ENCODE results near the gene APOM. TPM values are rescaled to one million over a fixed set of nuclear protein-coding genes. Genes with fewer than 3 reads are reported as not detected.

The APOM gene
- 0.40 and 0.46 TPM in 2 replicates for total RNA-seq

DNA sequence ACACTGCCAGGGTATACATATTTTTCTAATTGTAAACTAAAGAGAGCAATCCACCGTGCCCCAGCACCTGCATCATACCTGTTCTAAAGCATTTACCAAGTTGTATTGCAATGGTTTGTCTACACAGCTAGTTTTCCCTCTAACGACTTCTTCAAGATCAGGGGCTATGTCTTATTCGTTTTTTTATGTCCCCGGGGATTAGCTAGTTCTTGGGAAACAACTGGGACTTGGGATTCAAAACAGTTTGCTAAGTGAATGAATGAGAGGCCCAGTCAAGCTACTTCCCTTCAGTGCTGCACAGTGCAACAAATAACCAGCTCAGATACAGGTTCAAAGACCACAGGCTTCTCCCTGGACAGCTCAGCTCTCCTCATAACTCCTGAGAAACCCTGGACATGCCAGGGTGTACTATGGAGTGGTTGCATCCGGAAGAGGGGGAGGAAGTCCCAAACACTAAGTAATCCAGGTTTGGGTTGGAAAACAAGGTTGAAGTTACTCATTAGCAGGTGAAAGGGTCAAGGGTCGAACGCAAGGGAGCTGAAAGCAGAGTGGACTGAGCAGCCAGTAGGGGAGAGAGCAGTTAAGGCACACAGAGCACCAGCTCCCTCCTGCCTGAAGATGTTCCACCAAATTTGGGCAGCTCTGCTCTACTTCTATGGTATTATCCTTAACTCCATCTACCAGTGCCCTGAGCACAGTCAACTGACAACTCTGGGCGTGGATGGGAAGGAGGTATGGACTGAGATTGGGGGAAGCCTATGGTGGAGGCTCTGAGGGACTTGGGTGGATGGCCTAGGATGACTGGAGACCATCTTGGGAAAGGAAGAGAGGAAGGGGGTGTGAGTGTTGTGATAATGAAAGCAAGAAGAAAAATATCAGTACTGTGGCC, at the start of gene APOM:
Gene APOM, plus strand, starts transcription at position 546 of the 889 bp plus-strand sequence. Its CDS starts 73 bp downstream, at position 619.
- no peak for DNase-seq (ENCODE audit: low read depth, low spot score)

DNA sequence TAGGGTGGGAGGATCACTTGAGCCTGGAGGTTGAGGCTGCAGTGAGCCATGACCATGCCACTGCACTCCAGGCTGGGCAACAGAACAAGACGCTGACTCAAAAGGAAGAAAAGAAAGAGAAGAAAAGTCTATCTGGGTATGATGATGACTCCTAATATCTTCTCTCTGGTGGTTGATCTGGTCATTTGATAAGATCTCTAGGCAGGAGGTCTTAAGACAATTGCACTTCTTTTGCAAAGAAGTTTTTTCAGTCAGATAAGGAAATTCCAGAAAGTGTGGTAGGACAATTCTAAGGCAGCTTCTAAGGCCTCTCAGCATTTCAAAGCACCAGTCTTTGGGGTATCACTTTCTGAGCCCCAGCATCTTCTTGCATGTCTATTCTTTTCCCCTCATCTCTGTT, 48.4 kb upstream of the APOM start:
- DNase-seq (ENCODE audit: low read depth, low spot score): no peak

DNA sequence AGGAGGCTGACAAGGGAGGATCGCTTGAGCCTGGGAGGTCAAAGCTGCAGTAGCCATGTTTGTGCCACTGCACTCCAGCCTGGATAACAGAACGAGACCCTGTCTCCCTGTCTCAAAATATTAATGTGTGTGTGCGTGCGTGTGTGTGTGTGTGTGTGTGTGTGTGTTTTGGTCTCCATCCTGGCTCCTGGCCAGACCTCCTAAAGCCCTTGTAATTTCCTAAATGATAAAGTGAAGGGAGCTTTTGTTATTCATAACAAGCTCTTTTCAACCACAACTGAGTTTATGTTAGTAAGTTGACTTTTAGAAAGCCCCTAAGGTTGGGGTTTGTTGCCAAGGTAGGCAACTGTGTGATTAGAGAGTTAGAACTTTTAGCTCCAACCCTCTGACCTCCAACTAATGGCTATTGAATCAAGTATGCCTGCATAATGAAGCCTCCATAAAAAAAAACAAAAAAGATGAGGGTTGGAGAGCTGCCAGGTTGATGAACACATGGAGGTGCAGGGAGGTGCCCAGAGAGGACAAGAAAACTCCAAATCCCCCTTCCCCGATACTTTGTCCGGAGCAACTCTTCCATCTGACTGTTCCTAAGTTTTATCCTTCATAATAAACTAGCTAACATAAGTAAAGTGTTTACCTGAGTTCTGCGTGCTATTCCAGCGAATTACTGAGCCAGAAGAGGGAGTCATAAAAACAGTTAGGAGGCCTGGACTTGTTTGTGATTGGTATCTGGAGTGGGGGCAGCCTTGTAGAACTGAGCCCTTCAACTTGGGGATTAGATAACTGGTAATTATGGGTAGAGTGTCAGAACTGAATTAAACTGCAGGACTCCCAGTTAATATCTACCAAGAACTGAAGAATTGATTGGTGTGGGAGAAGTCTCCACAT, 45.9 kb upstream of the APOM start:
- no peak for DNase-seq (ENCODE audit: low read depth, low spot score)

DNA sequence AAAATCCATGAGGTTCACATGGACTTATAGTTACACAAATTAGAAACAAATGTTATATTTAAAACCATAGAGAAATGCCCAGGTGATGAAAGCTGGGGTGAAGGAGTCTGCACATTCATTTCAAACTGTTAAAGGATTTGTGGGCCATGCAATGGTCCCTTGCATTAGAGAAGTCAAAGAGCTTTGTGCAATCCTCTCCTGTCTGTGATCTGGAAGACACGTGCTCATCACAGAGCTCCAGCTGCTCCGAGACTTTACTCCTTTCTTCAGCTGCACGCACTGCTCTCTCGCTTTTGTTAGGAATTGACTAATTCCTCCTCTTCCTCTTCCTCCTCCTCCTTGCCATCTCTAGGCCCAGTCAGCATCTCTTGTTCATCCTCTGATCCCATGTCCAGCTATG, 44.7 kb upstream of the APOM start:
- no peak for DNase-seq (ENCODE audit: low read depth, low spot score)

DNA sequence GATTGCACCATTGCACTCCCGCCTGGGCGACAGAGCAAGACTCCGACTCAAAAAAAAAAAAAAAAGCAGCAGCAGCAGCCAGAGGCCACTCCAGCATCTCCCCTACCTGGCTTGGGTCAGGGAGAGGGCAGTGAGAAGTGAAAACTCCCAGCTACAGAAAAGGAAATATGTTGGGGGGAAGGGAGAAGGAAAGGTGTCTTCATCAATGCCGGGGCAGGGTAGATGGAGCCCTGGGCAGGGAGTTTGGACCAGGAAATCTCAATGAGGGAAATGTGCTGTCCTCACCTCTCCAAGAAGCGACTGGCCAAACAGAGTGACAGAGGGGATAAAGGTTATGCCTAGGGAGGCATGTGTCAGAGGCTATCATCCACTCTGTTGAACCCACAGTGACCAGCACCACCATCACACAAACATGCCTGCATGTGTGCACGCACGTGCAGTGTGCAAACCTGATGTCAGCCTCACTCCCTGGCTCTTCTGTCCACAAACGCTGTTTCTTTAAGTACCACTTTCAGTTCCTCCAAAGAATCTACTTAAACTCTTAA, 41.5 kb upstream of the APOM start:
- DNase-seq (ENCODE audit: low read depth, low spot score): no peak

DNA sequence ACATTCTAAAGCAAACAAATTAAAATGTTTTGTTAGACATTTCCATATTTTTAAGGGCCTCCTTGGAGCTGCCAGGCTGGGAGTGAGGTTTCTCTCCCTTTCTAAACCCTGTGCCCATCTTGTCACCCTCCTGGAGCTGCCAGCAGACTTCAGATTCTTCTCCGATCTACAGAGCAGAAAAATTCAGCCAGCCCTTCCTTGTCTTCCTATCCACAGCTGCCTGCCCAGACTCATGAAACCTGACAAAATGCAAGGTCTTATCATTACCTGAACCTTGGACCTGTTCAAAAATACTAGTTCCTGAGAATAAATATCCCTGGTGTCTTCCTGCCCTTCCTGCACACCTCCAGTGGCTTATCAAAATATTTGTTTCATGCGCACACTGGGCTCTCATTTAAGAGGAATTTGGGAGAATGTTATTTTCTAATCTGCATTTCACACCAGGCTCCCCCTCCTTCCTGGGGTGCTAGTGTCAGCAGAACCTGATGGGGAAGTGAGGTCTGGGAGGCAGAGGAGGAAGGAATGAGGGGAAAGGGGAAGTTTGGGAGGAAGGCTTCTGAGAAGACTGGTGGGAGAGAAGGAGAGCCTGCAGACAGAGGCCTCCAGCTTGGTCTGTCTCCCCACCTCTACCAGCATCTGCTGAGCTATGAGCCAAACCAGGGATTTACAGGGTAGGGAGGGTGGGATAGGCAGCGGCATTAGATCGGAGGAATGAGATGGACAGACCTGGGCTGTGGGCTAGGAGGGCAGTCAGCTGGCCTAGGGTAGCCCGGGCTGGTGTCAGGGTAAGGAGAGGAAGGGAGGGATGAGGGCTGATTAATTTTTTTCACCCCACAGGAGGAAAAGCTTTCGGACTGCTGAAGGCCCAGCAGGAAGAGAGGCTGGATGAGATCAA, 40.8 kb upstream of the APOM start, which contains the start of gene AIF1:
Gene AIF1, plus strand, starts transcription at position 551 of the 895 bp plus-strand sequence. Its CDS starts 96 bp downstream, at position 647.
- no peak for DNase-seq (ENCODE audit: low read depth, low spot score)

DNA sequence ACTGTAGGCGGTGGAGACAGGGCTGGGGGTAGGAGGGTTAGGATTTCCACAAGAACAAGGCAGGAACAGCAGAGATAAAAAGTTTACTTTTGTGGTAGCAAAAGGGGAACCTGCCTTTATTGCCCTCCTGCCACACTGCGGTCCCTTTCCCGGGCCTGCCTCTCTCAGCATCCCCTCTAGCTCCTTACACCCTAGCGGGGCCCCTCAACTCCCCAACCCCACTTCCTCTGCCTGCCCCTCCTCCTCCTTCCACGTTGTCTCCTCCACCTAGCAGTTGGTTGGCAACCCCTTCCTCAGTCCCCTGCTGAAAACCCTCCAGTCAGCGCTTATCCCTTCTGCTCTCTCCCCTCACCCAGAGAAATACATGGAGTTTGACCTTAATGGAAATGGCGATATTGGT, 39.9 kb upstream of the APOM start:
- DNase-seq (ENCODE audit: low read depth, low spot score): no peak

DNA sequence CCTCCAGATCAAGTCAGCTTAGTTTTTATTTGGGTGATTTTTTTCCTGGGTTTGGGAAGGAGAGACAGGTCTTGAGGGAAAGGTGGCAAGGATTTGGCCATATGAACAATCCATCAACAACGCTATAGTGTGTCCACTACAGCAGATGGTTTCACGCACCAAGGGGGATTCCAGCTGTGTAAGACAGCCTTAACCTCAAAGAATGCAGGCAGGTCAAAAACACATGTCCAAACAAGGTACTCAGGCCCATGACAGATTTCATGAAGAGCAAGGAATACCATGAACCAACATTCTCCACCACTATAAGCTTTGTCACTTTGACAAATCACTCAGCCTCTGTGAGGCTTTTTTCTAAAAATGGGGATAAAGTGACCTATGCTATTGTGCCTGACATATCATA, 38.7 kb upstream of the APOM start:
- no peak for DNase-seq (ENCODE audit: low read depth, low spot score)

DNA sequence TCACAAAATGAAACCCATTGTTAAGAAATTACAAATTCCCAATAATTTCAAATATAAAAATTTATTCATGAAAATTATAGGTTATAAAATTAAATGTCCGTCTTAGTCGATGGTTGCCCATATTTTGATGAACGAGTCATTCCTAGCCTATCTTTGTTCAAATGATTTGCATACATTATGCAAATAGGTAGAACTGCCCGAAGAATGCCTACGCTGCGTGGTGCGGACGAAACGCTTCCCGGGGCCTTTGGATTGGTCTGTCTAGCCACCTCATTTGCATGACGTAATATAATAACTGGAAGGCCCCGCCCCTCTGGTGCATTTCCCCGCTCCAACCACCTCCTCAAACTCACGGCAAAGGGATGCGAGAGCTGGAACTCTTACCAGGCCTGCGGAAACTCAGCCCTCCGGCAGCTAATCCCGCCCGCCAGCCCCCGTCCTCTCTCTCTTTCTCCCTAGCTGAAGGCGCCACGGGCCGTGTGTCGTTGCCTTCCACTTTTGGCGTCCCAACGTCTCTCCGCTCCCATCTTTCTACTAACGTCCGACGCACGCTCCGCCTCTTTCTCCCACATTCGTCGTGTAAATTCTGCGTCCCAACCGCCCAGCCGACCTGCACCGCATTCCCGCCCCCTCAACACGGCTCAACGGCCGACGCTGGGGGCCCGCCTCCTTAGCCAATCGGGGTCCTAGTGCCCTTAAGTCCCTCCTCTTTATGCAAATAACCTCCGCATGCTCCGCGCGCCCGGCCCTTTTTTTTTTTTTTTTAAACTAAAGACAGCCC, 35.7 kb upstream of the APOM start:
- peak; percentile 98 for DNase-seq (ENCODE audit: low read depth, low spot score)

DNA sequence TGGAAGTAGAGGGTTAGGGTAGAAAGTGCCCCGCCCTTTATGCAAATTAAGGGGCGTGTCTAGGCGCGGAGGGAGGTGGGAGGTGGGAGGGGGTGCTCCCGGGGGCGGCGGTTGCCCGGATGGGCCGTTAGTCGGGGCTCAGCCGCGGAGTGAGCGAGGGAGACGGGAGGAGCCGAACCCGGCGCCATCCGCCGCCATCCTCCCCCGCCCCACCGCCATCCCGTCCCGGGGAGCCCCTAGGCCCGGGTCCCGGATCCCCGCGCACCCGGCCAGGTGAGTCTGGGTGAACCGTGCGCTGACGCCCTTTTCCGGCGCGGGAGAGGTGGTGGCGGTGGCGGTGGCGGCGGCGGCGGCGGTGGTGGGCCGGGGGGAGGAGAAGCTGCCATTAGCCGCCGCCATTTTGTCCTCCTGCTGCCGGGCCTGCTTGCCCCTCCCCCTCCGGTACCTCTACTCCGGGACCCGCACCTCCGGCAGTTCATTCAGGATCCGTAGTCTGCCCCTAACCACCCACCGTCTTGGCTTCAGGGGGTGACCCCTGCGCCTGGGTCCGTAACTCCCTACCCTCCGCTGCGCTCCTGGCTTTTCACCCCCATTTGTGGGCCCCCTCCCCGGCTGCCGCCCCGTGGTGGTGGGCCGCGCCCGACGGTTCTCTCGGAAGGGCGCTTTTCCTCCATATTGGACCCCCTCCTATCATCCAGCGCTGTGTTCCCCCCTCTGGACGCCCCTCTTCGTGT, 34.9 kb upstream of the APOM start, which contains the start of gene PRRC2A:
Gene PRRC2A, plus strand, starts transcription at position 130 of the 734 bp plus-strand sequence. CDS start 2,075 bp downstream, outside the sequence.
- DNase-seq (ENCODE audit: low read depth, low spot score): no peak

DNA sequence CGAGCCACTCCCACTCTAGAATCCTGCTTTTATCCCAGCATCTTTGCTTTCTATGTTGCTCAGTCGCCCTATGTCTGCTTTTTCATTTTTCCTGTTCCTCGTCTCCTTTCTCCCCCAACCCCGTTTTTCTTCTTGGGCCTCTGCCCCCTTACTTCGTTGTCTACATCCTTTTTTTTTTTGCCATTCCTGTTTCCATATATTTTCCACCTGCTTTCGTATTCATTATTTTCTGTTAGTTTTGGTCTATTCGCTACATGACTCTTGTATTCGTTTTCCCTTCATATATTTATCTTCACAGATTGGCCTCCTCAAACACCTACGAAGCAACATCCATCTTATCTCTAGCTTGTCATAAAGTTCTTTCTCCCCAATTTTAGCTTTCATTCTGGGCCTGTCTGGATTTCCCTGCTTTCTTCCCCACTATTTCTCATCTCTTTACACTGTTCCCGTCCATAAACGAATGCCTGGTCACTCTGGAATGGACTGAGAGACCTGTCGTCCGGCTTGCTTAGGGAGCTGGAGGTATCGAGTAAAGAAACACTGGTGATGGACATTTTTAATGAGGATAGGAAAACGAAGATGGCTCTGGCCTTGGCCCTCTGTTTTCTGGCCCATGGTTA, 34.3 kb upstream of the APOM start:
- DNase-seq (ENCODE audit: low read depth, low spot score): no peak

DNA sequence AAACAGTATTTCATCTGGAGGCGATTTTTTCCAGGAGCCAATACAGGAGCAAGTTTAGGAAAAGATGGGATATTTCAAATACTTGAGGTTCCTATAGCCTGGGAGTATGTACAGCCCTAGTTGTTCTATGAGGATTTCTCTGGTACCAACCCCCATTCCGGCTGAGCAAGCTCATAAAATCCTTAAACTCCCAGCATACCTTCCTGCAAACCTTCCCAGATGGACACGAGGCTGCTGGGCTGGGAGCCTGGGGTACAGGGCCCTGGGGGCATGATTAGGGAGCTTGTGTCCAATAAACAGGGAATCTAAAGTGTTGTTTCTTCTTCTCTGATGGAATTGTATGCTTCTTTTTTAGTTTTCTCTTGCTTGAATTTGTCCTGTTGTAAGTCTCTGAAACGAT, 33.7 kb upstream of the APOM start:
- DNase-seq (ENCODE audit: low read depth, low spot score): no peak

DNA sequence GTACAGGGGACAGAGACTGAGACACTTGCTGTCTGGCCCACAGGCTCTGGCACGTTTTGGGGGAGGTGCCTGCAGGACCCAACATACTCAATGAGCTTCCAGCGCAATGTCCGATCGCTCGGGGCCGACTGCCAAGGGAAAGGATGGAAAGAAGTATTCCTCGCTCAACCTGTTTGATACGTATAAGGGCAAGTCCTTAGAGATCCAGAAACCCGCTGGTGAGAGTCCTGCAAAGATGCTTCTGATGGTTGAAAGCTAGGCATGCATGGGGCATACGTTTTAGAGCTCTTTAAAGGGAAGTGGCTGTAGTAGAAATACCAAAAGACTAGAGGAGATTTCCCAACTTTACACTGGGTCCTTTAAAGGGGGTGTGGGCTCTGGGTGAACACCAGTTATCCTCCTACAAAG, 33.0 kb upstream of the APOM start:
- no peak for DNase-seq (ENCODE audit: low read depth, low spot score)

DNA sequence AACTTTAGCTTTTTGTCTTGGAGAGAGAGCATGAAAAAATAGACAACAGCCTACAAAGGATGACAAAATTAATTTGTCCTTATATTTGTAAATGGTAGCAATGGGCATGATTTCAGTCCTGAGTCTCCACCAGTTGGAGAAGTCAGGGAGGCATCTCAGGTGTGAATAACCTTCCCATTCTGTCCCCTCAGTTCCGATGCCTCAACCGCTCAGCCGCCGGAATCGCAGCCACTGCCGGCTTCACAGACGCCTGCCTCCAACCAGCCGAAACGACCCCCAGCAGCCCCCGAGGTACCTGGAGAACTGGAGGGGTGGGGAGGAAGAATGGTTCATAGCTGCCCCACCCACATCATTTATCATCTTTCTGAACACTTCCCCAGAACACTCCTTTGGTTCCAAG, 31.6 kb upstream of the APOM start:
- no peak for DNase-seq (ENCODE audit: low read depth, low spot score)

DNA sequence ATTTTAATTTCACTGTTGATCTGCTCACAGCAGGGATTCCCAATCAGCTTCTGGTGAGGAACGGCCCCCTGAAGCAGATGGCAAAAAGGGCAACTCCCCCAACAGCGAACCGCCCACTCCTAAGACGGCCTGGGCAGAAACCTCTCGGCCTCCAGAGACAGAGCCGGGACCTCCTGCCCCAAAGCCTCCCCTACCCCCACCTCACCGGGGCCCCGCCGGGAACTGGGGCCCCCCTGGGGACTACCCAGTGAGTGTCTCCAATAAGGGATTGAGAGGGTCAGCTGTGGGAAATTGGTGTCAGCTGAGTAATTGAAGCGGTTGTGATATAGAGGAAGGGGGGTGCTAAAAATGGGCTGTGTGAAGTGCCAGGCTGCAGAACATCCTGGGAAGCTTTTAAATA, 28.7 kb upstream of the APOM start:
- DNase-seq (ENCODE audit: low read depth, low spot score): no peak

DNA sequence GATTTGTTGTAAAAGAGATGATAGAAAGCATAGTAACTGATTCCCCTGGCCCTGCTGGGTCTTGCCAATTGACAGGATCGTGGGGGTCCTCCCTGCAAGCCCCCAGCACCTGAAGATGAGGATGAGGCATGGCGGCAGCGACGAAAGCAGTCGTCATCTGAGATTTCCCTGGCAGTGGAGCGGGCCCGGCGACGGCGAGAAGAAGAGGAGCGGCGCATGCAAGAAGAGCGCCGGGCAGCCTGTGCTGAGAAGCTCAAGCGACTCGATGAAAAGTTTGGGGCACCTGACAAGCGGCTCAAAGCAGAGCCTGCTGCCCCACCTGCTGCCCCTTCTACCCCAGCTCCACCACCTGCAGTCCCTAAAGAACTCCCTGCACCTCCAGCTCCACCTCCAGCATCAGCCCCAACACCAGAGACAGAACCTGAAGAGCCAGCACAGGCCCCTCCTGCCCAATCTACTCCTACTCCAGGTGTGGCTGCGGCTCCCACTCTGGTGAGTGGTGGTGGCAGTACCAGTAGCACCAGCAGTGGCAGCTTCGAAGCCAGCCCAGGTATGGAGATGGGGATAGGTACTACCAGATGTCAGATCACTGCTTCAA, 27.9 kb upstream of the APOM start:
- DNase-seq (ENCODE audit: low read depth, low spot score): no peak

DNA sequence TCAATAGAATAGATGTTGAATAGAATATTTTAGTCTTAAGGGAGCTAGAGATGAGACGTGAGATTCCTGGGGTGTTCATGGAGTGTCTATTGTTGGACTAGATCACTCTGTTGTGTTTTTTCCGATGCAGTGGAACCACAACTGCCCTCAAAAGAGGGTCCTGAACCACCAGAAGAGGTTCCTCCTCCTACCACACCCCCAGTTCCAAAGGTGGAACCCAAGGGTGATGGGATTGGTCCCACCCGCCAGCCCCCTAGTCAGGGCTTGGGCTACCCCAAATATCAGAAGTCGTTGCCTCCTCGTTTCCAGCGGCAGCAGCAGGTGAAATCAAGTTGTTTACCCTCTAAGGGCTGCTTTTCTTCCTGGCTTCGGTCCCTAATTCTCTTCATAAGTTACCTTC, 26.7 kb upstream of the APOM start:
- DNase-seq (ENCODE audit: low read depth, low spot score): no peak

DNA sequence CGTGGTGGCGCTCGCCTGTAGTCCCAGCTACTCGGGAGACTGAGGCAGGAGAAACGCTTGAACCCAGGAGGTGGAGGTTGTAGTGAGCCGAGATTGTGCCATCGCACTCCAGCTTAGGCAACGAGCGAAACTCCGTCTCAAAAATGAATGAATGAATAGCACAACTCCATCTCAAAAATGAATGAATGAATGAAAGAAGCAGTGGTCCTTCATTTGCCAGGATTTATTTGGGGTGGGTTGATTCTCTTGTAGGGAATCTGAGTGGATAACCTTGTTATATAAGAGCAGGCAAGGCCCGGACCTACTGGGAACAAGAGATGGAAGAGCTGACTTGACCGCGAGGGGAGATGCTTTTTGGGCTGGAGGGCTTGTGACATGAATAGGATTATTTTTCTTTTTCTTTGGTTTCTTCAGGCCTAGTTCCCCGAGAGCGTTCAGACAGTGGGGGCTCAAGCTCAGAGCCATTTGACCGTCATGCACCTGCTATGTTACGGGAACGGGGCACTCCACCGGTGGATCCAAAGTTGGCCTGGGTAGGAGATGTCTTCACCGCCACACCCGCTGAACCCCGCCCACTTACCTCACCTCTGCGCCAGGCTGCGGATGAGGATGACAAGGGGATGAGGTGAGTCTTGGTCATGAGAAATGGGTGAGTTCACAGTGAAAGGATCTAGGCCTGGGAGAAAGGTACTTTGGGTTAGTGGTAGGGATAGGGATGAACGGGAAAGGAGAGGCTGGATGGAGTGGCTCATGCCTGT, 25.3 kb upstream of the APOM start:
- DNase-seq (ENCODE audit: low read depth, low spot score): no peak
